ENCODE data around the gene ASPSCR1. TPM values are rescaled to one million over a fixed set of nuclear protein-coding genes. Genes with fewer than 3 reads are reported as not detected.
A peak's percentile ranks its signal among the peaks of the same experiment; 100 is the strongest.

Gene ASPSCR1
- total and polyA plus RNA-seq, 2 of the 13 experiments (the other 11 are each of a cell fraction or from before 2014, with no cell fraction given) = 274 to 314 TPM

DNA sequence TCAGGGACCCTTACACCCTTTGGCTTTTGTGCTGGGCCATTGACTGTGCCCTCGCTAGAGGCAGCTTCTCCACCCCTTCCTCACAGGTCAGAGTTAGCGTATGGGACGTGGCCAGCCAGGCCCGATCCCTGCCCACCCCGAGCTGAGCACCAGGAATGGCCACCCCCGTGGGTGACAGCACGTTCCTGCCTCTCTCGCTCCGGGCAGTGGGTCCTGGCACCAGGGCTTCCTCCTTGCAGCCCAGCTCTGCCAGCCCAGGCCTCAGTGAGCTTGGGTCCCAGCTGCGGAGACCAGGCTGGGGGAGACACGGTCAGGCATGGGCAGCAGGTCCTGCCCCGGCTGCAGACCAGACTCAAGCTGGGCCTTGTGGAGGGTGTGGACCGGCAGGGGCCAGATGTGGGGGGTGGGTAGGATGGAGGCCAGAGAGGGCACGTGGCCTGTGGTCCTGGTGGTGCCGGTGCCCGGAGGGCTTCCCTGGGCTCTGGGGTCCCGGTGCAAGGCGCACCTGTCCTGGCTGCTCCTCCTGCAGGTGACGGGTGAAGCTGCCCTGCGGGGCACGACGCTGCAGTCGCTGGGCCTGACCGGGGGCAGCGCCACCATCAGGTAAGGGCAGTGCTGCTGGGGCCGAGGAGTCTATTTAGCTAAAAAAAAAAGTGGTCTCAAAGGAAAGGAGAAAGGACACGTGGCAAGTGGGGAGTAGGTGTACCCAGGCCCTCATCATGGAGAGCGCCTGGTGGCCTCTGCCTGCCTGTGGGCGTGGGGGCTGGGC lies 18.2 kb downstream of the ASPSCR1 start (continued):
- TF ChIP-seq, protein P1, sequence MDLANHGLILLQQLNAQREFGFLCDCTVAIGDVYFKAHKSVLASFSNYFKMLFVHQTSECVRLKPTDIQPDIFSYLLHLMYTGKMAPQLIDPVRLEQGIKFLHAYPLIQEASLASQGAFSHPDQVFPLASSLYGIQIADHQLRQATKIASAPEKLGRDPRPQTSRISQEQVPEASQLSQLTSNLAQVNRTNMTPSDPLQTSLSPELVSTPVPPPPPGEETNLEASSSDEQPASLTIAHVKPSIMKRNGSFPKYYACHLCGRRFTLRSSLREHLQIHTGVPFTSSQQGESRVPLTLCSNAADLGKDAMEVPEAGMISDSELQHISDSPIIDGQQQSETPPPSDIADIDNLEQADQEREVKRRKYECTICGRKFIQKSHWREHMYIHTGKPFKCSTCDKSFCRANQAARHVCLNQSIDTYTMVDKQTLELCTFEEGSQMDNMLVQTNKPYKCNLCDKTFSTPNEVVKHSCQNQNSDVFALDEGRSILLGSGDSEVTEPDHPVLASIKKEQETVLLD (CRISPR knock-in tag; IDR thresholded peaks at IDR 0.05; ENCODE audit: low read depth) = 0 out of 2 replicates have a peak, but pooled peaks have one; percentile 42
- TF ChIP-seq SOX6 (IDR thresholded peaks at IDR 0.05) (no peak), SOX6 (CRISPR knock-in tag; IDR thresholded peaks at IDR 0.05) (no peak), RBFOX2 (IDR thresholded peaks at IDR 0.05; ENCODE audit: low read depth, low read length) (peak; percentile 97), ZNF225 (CRISPR knock-in tag; IDR thresholded peaks at IDR 0.05) (peak; percentile 86; the same call in 1 of the 2 replicates), ATF1 (CRISPR knock-in tag; IDR thresholded peaks at IDR 0.05) (no peak), ZZZ3 (CRISPR knock-in tag; IDR thresholded peaks at IDR 0.05; ENCODE audit: borderline replicate concordance) (no peak), ZNF605 (CRISPR knock-in tag; IDR thresholded peaks at IDR 0.05) (peak; percentile 60), GATAD1 (CRISPR knock-in tag; IDR thresholded peaks at IDR 0.05) (peak; percentile 25; the same call in 1 of the 2 replicates), ZNF329 (CRISPR knock-in tag; IDR thresholded peaks at IDR 0.05; ENCODE audit: low read depth) (0 out of 2 replicates have a peak, but pooled peaks have one; percentile 51), ZNF136 (CRISPR knock-in tag; IDR thresholded peaks at IDR 0.05; ENCODE audit: low read depth) (peak; percentile 94; the same call in 1 of the 2 replicates), ZNF430 (CRISPR knock-in tag; IDR thresholded peaks at IDR 0.05) (peak; percentile 35; the same call in 1 of the 2 replicates), ZSCAN31 (CRISPR knock-in tag; IDR thresholded peaks at IDR 0.05; ENCODE audit: low read depth) (no peak), GTF2F1 (IDR thresholded peaks at IDR 0.05; ENCODE audit: low read length) (no peak), FOXM1 (CRISPR knock-in tag; IDR thresholded peaks at IDR 0.05) (0 out of 2 replicates have a peak, but pooled peaks have one; percentile 32), ZNF768 (CRISPR knock-in tag; IDR thresholded peaks at IDR 0.05) (peak; percentile 75; the same call in 1 of the 2 replicates), HMG20B (CRISPR knock-in tag; conservative IDR thresholded peaks at IDR 0.05) (peak; percentile 16; the same call in 1 of the 2 replicates)
- TF ChIP-seq, protein P2, sequence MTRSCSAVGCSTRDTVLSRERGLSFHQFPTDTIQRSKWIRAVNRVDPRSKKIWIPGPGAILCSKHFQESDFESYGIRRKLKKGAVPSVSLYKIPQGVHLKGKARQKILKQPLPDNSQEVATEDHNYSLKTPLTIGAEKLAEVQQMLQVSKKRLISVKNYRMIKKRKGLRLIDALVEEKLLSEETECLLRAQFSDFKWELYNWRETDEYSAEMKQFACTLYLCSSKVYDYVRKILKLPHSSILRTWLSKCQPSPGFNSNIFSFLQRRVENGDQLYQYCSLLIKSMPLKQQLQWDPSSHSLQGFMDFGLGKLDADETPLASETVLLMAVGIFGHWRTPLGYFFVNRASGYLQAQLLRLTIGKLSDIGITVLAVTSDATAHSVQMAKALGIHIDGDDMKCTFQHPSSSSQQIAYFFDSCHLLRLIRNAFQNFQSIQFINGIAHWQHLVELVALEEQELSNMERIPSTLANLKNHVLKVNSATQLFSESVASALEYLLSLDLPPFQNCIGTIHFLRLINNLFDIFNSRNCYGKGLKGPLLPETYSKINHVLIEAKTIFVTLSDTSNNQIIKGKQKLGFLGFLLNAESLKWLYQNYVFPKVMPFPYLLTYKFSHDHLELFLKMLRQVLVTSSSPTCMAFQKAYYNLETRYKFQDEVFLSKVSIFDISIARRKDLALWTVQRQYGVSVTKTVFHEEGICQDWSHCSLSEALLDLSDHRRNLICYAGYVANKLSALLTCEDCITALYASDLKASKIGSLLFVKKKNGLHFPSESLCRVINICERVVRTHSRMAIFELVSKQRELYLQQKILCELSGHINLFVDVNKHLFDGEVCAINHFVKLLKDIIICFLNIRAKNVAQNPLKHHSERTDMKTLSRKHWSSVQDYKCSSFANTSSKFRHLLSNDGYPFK (CRISPR knock-in tag; IDR thresholded peaks at IDR 0.05; ENCODE audit: borderline replicate concordance) = peak; percentile 78
- TF ChIP-seq, protein P3, sequence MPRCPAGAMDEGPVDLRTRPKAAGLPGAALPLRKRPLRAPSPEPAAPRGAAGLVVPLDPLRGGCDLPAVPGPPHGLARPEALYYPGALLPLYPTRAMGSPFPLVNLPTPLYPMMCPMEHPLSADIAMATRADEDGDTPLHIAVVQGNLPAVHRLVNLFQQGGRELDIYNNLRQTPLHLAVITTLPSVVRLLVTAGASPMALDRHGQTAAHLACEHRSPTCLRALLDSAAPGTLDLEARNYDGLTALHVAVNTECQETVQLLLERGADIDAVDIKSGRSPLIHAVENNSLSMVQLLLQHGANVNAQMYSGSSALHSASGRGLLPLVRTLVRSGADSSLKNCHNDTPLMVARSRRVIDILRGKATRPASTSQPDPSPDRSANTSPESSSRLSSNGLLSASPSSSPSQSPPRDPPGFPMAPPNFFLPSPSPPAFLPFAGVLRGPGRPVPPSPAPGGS (CRISPR knock-in tag; IDR thresholded peaks at IDR 0.05) = peak; percentile 81
- TF ChIP-seq, protein P4, sequence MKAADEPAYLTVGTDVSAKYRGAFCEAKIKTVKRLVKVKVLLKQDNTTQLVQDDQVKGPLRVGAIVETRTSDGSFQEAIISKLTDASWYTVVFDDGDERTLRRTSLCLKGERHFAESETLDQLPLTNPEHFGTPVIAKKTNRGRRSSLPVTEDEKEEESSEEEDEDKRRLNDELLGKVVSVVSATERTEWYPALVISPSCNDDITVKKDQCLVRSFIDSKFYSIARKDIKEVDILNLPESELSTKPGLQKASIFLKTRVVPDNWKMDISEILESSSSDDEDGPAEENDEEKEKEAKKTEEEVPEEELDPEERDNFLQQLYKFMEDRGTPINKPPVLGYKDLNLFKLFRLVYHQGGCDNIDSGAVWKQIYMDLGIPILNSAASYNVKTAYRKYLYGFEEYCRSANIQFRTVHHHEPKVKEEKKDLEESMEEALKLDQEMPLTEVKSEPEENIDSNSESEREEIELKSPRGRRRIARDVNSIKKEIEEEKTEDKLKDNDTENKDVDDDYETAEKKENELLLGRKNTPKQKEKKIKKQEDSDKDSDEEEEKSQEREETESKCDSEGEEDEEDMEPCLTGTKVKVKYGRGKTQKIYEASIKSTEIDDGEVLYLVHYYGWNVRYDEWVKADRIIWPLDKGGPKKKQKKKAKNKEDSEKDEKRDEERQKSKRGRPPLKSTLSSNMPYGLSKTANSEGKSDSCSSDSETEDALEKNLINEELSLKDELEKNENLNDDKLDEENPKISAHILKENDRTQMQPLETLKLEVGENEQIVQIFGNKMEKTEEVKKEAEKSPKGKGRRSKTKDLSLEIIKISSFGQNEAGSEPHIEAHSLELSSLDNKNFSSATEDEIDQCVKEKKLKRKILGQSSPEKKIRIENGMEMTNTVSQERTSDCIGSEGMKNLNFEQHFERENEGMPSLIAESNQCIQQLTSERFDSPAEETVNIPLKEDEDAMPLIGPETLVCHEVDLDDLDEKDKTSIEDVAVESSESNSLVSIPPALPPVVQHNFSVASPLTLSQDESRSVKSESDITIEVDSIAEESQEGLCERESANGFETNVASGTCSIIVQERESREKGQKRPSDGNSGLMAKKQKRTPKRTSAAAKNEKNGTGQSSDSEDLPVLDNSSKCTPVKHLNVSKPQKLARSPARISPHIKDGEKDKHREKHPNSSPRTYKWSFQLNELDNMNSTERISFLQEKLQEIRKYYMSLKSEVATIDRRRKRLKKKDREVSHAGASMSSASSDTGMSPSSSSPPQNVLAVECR (CRISPR knock-in tag; IDR thresholded peaks at IDR 0.05; ENCODE audit: borderline replicate concordance) = peak; percentile 57
